Measurements from ENCODE around the gene SPINDOC.
"Not testable (repeated sequence)": the region's sequence is repeated elsewhere in the genome, so short reads cannot be mapped to it uniquely, and the experiment has no call there.

The SPINDOC gene

DNA sequence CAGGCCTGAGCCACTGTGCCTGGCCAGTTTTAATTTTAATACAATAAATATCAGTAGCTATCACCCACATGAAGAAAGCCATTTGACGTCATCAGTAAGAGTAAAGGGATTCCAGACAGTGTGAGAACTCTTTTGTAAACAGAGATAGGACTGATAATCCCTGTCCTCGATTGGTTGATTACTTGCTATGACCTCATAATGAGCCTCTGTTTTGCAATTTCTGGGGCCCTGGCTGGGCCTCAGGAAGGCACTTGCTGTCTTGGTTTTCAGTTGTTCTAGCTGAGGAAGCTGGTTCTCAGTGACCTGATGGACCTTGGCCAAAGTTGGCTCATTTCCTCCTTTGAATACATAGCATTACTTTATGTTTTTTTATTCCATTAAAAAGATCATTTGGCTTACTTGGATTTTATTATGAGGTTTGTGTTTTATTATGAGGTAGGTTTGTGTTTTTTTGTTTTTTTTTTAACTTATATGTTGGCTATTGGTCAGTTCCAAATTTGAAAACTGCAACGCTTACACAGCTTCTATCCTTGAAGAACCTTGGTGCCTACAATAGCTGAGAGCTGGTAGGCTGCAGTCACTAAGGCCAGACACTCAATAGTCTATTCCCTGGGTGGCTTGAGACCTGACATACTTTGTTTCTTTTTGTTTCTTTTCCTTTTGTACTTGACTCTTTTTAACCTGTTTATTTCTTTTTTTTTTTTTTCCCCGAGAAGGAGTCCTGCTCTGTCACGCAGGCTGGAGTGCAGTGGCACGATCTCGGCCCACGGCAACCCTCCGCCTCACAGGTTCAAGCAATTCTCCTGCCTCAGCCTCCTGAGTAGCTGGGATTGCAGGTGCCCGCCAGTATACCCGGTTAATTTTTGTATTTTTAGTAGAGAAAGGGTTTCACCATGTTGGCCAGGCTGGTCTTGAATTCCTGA, 45.6 kb downstream of the SPINDOC start:
- no peak for DNase-seq

- no peak for DNase-seq
These were observed 49.7 kb downstream of the SPINDOC start for GRCh38 chr11:63862923-63863322.

DNA sequence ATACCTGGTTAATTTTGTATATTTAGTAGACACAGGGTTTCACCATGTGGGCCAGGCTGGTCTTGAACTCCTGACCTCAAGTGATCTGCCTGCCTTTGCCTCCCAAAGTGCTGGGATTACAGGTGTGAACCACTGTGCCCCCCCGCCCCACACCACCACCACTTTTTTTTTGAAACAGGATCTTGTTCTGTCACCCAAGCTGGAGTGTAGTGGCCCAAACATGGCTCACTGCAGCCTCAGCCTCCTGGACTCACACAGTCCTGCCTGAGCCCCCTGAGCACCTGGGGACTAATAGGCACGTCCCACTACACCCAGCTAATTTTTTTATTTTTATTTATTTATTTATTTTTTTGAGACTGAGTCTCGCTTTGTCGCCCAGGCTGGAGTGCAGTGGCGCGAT, 50.4 kb downstream of the SPINDOC start:
- DNase-seq: not testable (repeated sequence)

- DNase-seq: peak; percentile 71
These were observed 53.0 kb downstream of the SPINDOC start for GRCh38 chr11:63866211-63866610.

DNA sequence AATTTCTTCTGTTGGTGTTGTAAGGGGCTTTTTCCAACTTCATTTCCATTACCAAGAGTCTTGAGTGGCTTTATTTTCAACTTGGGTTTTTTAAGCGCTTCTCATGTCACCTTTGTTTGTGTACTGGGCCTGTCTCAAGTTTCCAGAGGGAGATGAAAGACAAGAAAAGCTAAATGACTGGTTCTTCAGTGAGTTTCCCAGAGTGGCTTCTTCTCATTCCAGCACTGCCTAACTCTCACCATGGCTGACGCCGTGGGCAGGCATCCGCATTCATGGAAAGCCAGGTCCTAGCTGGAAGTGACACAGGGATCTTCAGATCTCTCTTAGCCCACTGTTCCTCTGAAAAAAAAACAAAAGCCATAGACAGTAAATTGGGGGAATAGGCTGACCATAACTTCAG, 54.3 kb downstream of the SPINDOC start:
- DNase-seq: no peak

GRCh38 chr11:63868399-63869064, 55.3 kb downstream of the SPINDOC start:
- no peak for DNase-seq

DNA sequence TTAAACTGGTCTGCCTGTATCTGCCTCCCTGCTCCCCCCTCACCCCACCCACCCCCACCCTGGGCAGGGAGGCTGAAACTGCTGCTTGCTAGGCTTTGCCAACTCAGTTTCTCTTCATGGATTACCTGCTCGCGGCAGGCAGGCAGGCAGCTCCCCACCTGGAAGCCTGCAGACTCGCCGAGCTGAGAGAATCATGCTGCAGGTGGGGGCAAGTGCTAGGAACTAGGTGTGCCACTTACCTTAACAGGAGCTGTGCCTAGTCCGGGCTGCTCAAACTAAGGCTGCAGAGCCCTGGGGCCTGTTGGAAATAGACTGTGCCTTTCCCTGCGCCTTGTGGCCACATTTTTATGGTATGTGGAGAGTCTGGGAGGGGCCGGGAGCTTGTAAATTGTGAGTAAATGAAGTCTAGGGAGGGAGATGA, 55.9 kb downstream of the SPINDOC start:
- DNase-seq: no peak

GRCh38 chr11:63869683-63870082, 56.4 kb downstream of the SPINDOC start:
- DNase-seq: no peak

- DNase-seq: no peak
These were observed 57.3 kb downstream of the SPINDOC start for GRCh38 chr11:63870351-63871140.

DNA sequence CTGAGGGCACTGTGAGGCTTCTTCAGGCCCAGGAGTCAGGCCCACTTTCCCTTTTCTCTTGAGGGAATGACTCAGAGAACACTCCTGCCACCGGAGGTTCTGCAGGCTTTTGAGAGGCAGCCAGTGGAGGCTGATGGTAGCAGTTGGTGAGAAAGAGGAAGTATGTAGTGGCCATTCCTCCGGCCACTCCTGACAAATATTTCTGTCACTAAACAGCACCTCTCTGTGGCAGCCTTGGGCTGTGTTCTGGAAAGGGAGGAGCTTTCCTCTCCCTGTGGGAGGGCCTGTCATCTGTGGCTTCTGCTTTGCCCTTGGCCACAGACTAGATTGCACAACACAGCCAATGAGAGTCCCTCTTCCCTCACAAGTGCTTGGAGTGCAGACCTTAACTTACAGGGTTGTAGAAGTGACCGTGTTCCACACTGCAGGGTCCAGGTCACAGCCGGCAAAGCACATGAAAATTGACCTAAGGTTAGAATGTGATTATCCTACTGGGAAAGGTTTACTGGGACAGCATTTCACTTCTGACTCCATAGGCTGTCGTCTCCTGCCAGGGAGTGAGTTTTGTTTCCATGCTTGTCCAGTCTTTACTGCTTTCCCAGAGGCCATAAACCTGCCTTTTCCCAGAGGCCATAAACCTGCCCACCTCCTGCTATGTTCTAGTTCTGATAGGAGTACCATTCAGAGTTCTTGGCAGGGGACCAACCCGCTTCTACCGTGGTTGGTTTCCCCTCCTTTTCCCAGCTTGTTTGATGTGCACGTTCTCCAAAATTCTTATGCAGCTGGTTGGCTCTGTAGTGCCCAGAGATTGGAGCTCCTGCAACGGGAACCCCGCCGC, 58.9 kb downstream of the SPINDOC start:
- DNase-seq: peak; percentile 8

DNA sequence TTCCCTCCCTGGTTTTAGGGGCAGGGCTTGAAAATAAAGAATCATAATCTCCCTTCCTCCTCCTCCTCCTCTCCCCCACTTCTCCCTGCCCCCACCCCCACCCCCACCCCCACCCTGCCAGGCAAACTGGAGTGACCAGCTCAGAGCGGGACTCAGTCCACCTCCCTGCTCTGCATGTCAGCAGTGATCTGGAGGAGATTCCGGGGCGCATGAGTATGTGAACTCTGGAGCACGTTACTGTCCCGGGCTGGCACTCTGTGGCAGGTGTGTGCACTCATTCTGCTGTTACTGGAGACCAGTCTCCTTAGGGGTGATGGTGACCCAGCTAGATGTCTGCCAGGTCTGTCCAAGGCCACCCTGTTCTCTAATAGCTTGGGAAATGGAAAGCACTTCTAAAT, 59.5 kb downstream of the SPINDOC start:
- DNase-seq: no peak

- DNase-seq: no peak
These were observed 60.1 kb downstream of the SPINDOC start for GRCh38 chr11:63873311-63873710.

- no peak for DNase-seq
These were observed 61.3 kb downstream of the SPINDOC start for GRCh38 chr11:63874511-63874910.

- no peak for DNase-seq
These were observed 62.3 kb downstream of the SPINDOC start for GRCh38 chr11:63875506-63876065.

GRCh38 chr11:63876616-63877015, 63.4 kb downstream of the SPINDOC start:
- DNase-seq: no peak

All from stimulated activated CD4-positive, alpha-beta T cell treated with anti-CD3 and anti-CD28 coated beads, Interleukin-4, amount 100 ng/mL, for 1 hour (primary cell).